Measurements from ENCODE around the gene ANKS1B.

ANKS1B gene

GRCh38 chr12:99810718-99811593, 173.8 kb downstream of the ANKS1B start (continued):
- TF ChIP-seq, protein P1, sequence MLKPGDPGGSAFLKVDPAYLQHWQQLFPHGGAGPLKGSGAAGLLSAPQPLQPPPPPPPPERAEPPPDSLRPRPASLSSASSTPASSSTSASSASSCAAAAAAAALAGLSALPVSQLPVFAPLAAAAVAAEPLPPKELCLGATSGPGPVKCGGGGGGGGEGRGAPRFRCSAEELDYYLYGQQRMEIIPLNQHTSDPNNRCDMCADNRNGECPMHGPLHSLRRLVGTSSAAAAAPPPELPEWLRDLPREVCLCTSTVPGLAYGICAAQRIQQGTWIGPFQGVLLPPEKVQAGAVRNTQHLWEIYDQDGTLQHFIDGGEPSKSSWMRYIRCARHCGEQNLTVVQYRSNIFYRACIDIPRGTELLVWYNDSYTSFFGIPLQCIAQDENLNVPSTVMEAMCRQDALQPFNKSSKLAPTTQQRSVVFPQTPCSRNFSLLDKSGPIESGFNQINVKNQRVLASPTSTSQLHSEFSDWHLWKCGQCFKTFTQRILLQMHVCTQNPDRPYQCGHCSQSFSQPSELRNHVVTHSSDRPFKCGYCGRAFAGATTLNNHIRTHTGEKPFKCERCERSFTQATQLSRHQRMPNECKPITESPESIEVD (tag by site-specific recombination; IDR thresholded peaks at IDR 0.05) = peak; percentile 53
- TF ChIP-seq ZNF202 (tag by site-specific recombination; IDR thresholded peaks at IDR 0.05; ENCODE audit: borderline replicate concordance) (no peak), ZSCAN23 (tag by site-specific recombination; IDR thresholded peaks at IDR 0.05) (no peak), SCRT1 (tag by site-specific recombination; IDR thresholded peaks at IDR 0.05; ENCODE audit: borderline replicate concordance) (no peak), SP3 (tag by site-specific recombination; IDR thresholded peaks at IDR 0.05) (no peak), ZNF184 (tag by site-specific recombination; IDR thresholded peaks at IDR 0.05) (no peak), ZNF121 (tag by site-specific recombination; IDR thresholded peaks at IDR 0.05) (no peak), ZNF530 (tag by site-specific recombination; IDR thresholded peaks at IDR 0.05; ENCODE audit: low read depth) (no peak), ZNF561 (tag by site-specific recombination; IDR thresholded peaks at IDR 0.05; ENCODE audit: borderline replicate concordance) (no peak), KLF17 (tag by site-specific recombination; IDR thresholded peaks at IDR 0.05) (no peak), GLI2 (tag by site-specific recombination; IDR thresholded peaks at IDR 0.05; ENCODE audit: borderline replicate concordance, low read depth) (no peak), ZNF335 (tag by site-specific recombination; conservative IDR thresholded peaks at IDR 0.05) (0 out of 2 replicates have a peak, but pooled peaks have one; percentile 5), ZNF645 (tag by site-specific recombination; IDR thresholded peaks at IDR 0.05) (no peak), ZNF654 (tag by site-specific recombination; IDR thresholded peaks at IDR 0.05; ENCODE audit: low read depth) (peak; percentile 52)
- TF ChIP-seq, protein P2, sequence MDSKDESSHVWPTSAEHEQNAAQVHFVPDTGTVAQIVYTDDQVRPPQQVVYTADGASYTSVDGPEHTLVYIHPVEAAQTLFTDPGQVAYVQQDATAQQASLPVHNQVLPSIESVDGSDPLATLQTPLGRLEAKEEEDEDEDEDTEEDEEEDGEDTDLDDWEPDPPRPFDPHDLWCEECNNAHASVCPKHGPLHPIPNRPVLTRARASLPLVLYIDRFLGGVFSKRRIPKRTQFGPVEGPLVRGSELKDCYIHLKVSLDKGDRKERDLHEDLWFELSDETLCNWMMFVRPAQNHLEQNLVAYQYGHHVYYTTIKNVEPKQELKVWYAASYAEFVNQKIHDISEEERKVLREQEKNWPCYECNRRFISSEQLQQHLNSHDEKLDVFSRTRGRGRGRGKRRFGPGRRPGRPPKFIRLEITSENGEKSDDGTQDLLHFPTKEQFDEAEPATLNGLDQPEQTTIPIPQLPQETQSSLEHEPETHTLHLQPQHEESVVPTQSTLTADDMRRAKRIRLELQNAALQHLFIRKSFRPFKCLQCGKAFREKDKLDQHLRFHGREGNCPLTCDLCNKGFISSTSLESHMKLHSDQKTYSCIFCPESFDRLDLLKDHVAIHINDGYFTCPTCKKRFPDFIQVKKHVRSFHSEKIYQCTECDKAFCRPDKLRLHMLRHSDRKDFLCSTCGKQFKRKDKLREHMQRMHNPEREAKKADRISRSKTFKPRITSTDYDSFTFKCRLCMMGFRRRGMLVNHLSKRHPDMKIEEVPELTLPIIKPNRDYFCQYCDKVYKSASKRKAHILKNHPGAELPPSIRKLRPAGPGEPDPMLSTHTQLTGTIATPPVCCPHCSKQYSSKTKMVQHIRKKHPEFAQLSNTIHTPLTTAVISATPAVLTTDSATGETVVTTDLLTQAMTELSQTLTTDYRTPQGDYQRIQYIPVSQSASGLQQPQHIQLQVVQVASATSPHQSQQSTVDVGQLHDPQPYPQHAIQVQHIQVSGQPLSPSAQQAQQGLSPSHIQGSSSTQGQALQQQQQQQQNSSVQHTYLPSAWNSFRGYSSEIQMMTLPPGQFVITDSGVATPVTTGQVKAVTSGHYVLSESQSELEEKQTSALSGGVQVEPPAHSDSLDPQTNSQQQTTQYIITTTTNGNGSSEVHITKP (tag by site-specific recombination; IDR thresholded peaks at IDR 0.05) = no peak
- TF ChIP-seq, protein P3, sequence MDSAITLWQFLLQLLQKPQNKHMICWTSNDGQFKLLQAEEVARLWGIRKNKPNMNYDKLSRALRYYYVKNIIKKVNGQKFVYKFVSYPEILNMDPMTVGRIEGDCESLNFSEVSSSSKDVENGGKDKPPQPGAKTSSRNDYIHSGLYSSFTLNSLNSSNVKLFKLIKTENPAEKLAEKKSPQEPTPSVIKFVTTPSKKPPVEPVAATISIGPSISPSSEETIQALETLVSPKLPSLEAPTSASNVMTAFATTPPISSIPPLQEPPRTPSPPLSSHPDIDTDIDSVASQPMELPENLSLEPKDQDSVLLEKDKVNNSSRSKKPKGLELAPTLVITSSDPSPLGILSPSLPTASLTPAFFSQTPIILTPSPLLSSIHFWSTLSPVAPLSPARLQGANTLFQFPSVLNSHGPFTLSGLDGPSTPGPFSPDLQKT (IDR thresholded peaks at IDR 0.05; ENCODE audit: borderline replicate concordance, low read depth, low read length) = no peak
- TF ChIP-seq, protein P4, sequence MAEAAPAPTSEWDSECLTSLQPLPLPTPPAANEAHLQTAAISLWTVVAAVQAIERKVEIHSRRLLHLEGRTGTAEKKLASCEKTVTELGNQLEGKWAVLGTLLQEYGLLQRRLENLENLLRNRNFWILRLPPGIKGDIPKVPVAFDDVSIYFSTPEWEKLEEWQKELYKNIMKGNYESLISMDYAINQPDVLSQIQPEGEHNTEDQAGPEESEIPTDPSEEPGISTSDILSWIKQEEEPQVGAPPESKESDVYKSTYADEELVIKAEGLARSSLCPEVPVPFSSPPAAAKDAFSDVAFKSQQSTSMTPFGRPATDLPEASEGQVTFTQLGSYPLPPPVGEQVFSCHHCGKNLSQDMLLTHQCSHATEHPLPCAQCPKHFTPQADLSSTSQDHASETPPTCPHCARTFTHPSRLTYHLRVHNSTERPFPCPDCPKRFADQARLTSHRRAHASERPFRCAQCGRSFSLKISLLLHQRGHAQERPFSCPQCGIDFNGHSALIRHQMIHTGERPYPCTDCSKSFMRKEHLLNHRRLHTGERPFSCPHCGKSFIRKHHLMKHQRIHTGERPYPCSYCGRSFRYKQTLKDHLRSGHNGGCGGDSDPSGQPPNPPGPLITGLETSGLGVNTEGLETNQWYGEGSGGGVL (tag by site-specific recombination; IDR thresholded peaks at IDR 0.05) = no peak
- TF ChIP-seq, protein P5, sequence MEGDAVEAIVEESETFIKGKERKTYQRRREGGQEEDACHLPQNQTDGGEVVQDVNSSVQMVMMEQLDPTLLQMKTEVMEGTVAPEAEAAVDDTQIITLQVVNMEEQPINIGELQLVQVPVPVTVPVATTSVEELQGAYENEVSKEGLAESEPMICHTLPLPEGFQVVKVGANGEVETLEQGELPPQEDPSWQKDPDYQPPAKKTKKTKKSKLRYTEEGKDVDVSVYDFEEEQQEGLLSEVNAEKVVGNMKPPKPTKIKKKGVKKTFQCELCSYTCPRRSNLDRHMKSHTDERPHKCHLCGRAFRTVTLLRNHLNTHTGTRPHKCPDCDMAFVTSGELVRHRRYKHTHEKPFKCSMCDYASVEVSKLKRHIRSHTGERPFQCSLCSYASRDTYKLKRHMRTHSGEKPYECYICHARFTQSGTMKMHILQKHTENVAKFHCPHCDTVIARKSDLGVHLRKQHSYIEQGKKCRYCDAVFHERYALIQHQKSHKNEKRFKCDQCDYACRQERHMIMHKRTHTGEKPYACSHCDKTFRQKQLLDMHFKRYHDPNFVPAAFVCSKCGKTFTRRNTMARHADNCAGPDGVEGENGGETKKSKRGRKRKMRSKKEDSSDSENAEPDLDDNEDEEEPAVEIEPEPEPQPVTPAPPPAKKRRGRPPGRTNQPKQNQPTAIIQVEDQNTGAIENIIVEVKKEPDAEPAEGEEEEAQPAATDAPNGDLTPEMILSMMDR (tag by site-specific recombination; IDR thresholded peaks at IDR 0.05) = peak; percentile 22
- TF ChIP-seq, protein P6, sequence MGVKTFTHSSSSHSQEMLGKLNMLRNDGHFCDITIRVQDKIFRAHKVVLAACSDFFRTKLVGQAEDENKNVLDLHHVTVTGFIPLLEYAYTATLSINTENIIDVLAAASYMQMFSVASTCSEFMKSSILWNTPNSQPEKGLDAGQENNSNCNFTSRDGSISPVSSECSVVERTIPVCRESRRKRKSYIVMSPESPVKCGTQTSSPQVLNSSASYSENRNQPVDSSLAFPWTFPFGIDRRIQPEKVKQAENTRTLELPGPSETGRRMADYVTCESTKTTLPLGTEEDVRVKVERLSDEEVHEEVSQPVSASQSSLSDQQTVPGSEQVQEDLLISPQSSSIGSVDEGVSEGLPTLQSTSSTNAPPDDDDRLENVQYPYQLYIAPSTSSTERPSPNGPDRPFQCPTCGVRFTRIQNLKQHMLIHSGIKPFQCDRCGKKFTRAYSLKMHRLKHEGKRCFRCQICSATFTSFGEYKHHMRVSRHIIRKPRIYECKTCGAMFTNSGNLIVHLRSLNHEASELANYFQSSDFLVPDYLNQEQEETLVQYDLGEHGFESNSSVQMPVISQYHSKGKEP (tag by site-specific recombination; IDR thresholded peaks at IDR 0.05) = peak; percentile 83
- TF ChIP-seq, protein P7, sequence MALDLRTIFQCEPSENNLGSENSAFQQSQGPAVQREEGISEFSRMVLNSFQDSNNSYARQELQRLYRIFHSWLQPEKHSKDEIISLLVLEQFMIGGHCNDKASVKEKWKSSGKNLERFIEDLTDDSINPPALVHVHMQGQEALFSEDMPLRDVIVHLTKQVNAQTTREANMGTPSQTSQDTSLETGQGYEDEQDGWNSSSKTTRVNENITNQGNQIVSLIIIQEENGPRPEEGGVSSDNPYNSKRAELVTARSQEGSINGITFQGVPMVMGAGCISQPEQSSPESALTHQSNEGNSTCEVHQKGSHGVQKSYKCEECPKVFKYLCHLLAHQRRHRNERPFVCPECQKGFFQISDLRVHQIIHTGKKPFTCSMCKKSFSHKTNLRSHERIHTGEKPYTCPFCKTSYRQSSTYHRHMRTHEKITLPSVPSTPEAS (tag by site-specific recombination; IDR thresholded peaks at IDR 0.05) = no peak

All from HEK293 (cell line).